Measurements from ENCODE around the gene ACTR3C.

The ACTR3C gene

DNA sequence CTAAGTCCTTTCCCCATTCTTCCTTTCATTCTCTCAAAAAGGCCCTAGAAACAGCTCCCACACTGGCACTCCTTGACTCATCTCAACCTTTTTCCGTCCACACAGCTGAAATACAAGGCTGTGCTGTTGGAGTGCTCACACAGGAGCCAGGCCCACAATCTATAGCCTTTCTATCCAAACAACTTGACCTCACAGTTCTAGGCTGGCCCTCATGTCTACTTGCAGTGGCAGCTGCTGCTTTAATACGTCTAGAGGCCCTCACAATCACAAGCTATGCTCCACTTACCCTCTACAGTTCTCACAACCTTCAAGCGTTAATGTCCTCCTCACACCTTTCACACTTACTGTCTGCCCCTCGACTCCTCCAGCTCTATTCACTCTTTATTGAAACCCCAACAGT lies 12.2 kb downstream of the ACTR3C start:
- Histone ChIP-seq H3K27me3 (ENCODE audit: low read length) (no peaks in the 10 kb centered on the region), H3K27ac (ENCODE audit: low read depth, low read length) (no peak overlapping the region), H3F3A (ENCODE audit: insufficient read depth) (no peaks in the 10 kb centered on the region)

GRCh38 chr7:150308575-150308974 lies 14.8 kb downstream of the ACTR3C start:
- Histone ChIP-seq H2AFZ (ENCODE audit: low read depth, low read length, severe bottlenecking) (no peak overlapping the region), H3K4me3 (ENCODE audit: insufficient read depth, low read length, poor library complexity, severe bottlenecking) (no peak overlapping the region), H3K9ac (ENCODE audit: low read length) (no peak overlapping the region), H3K27me3 (ENCODE audit: low read length) (no peaks in the 10 kb centered on the region), H3F3A (ENCODE audit: insufficient read depth) (no peaks in the 10 kb centered on the region), H4K20me1 (ENCODE audit: low read depth, low read length) (no peaks in the 10 kb centered on the region), H3K36me3 (ENCODE audit: low read length) (no peaks in the 10 kb centered on the region), H3K79me2 (ENCODE audit: insufficient read depth, low read length) (no peaks in the 10 kb centered on the region), H3K9me2 (replicated peaks; ENCODE audit: insufficient read depth, low read length) (no peaks in the 10 kb centered on the region), H3K27ac (ENCODE audit: low read depth, low read length) (no peak overlapping the region), H3K4me2 (ENCODE audit: low read depth, low read length, poor library complexity, severe bottlenecking) (no peak overlapping the region), H3K9me3 (ENCODE audit: insufficient read depth, low read length) (no peaks in the 10 kb centered on the region)
- no peak for TF ChIP-seq CTCF (IDR thresholded peaks at IDR 0.05; ENCODE audit: insufficient read depth, low read length, poor library complexity, severe bottlenecking)
- no peak for TF ChIP-seq EZH2phosphoT487 (conservative IDR thresholded peaks at IDR 0.05; ENCODE audit: low read length)

More for the DNA sequence above, 12.2 kb downstream of the ACTR3C start:
- no peaks in the 10 kb centered on the region for H4K20me1 ChIP-seq (ENCODE audit: low read depth, low read length)
- no peaks in the 10 kb centered on the region for H3K9me2 ChIP-seq (replicated peaks; ENCODE audit: insufficient read depth, low read length)
- H2AFZ ChIP-seq (ENCODE audit: low read depth, low read length, severe bottlenecking) = no peak overlapping the region
- no peaks in the 10 kb centered on the region for H3K36me3 ChIP-seq (ENCODE audit: low read length)
- H3K9me3 ChIP-seq (ENCODE audit: insufficient read depth, low read length) = no peaks in the 10 kb centered on the region
- H3K9ac ChIP-seq (ENCODE audit: low read length) = no peak overlapping the region
- TF ChIP-seq CTCF (IDR thresholded peaks at IDR 0.05; ENCODE audit: insufficient read depth, low read length, poor library complexity, severe bottlenecking) (no peak), EZH2phosphoT487 (conservative IDR thresholded peaks at IDR 0.05; ENCODE audit: low read length) (no peak)
- H3K4me3 ChIP-seq (ENCODE audit: insufficient read depth, low read length, poor library complexity, severe bottlenecking) = no peak overlapping the region
- H3K4me2 ChIP-seq (ENCODE audit: low read depth, low read length, poor library complexity, severe bottlenecking) = no peak overlapping the region
- no peaks in the 10 kb centered on the region for H3K79me2 ChIP-seq (ENCODE audit: insufficient read depth, low read length)

DNA sequence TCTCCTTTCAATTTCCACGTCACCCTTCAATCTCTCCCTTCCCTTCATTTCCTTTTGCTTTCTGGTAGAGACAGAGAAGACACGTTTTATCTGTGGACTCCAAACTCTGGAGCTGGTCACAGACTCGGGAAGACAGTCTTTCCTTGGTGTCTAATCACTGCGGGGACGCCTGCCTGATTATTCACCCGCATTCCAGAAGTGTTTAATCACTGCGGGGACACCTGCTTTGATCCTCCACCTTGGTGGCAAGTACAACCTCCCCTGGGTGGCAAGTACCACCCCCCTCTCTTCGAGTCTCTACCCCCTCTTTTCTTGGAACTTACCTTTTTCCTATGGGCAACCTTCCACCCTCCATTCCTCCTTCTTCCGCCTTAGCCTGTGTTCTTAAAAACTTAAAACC lies 15.4 kb downstream of the ACTR3C start:
- H2AFZ ChIP-seq (ENCODE audit: low read depth, low read length, severe bottlenecking) = no peak overlapping the region
- no peaks in the 10 kb centered on the region for H3K79me2 ChIP-seq (ENCODE audit: insufficient read depth, low read length)

More for the DNA sequence above, 15.4 kb downstream of the ACTR3C start:
- Histone ChIP-seq H3K4me2 (ENCODE audit: low read depth, low read length, poor library complexity, severe bottlenecking) (no peak overlapping the region), H3K36me3 (ENCODE audit: low read length) (no peaks in the 10 kb centered on the region), H3K9ac (ENCODE audit: low read length) (no peak overlapping the region), H3K27me3 (ENCODE audit: low read length) (no peaks in the 10 kb centered on the region), H4K20me1 (ENCODE audit: low read depth, low read length) (no peaks in the 10 kb centered on the region), H3K9me3 (ENCODE audit: insufficient read depth, low read length) (no peaks in the 10 kb centered on the region), H3K9me2 (replicated peaks; ENCODE audit: insufficient read depth, low read length) (no peaks in the 10 kb centered on the region), H3K27ac (ENCODE audit: low read depth, low read length) (no peak overlapping the region), H3K4me3 (ENCODE audit: insufficient read depth, low read length, poor library complexity, severe bottlenecking) (no peak overlapping the region), H3F3A (ENCODE audit: insufficient read depth) (no peaks in the 10 kb centered on the region)
- no peak for TF ChIP-seq EZH2phosphoT487 (conservative IDR thresholded peaks at IDR 0.05; ENCODE audit: low read length)
- TF ChIP-seq CTCF (IDR thresholded peaks at IDR 0.05; ENCODE audit: insufficient read depth, low read length, poor library complexity, severe bottlenecking) = no peak

All from SU-DHL-6 (cell line).